GM18508 (cell line): ENCODE results near the gene MYO18B.
A peak's percentile ranks its signal among the peaks of the same experiment; 100 is the strongest.

Experiments
- ATAC-seq: cut with Tn5 transposase; IDR thresholded peaks from one replicate; pipeline ENCODE4 v1.9.1; 2021; ENCODE audit warnings: moderate number of reproducible peaks; ENCODE audit not compliant: insufficient read depth, unreplicated experiment

Gene MYO18B

GRCh38 chr22:25747245-25747944 is 5.4 kb downstream of the MYO18B start:
- no peak for ATAC-seq

DNA sequence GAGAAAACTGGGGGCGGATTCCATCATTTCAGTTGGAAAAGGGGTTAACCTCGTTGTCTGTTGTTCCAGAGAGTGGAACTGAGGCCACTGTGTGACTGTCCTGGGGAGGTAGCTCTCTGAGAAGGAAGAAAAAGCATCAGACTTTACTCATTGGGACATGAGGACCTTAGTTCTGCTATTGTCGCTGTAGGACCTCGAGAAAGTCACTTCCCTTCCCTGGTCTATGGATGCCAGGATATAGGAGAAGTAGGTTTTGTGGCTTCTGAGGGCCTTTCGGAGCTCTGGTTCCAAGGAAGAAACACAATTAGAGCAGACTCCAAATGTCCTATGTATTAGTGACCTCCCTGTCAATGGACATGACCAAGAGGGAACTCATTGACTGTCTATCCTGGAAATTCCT is 6.2 kb downstream of the MYO18B start:
- ATAC-seq = no peak

- no peak for ATAC-seq
Measured at GRCh38 chr22:25748704-25749103, 6.7 kb downstream of the MYO18B start.

GRCh38 chr22:25749420-25750169 is 7.6 kb downstream of the MYO18B start:
- ATAC-seq = peak; percentile 50

- ATAC-seq = no peak
Measured at GRCh38 chr22:25750569-25751173, 8.7 kb downstream of the MYO18B start.

- ATAC-seq = no peak
Measured at GRCh38 chr22:25751174-25751581, 9.2 kb downstream of the MYO18B start.

- no peak for ATAC-seq
Measured at GRCh38 chr22:25752615-25753214, 10.7 kb downstream of the MYO18B start.

GRCh38 chr22:25753252-25753651 is 11.3 kb downstream of the MYO18B start:
- ATAC-seq = no peak

GRCh38 chr22:25754527-25755202 is 12.7 kb downstream of the MYO18B start:
- ATAC-seq = no peak

GRCh38 chr22:25757686-25758085 is 15.7 kb downstream of the MYO18B start:
- no peak for ATAC-seq

GRCh38 chr22:25758316-25758715 is 16.3 kb downstream of the MYO18B start:
- no peak for ATAC-seq

DNA sequence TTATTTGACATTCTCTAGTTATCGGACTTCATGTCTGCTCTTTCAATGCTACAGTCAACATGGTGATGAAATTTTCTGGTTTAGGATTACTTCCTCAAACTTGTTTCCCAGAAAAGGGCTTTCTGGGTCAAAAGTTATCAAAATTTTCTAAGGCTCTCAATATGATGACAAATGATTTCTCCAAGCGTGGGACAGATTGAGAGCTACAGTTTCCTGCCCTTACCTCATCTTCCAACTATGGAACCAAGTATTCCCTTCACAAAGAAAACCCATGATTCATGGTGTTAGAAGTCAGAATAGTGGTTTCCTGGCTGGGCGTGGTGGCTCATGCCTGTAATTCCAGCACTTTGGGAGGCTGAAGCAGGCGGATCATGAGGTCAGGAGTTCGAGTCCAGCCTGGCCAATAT is 17.8 kb downstream of the MYO18B start:
- no peak for ATAC-seq

GRCh38 chr22:25760294-25760693 is 18.3 kb downstream of the MYO18B start:
- ATAC-seq = no peak

- no peak for ATAC-seq
Measured at GRCh38 chr22:25760848-25761595, 19.0 kb downstream of the MYO18B start.

- no peak for ATAC-seq
Measured at GRCh38 chr22:25762147-25762546, 20.2 kb downstream of the MYO18B start.

DNA sequence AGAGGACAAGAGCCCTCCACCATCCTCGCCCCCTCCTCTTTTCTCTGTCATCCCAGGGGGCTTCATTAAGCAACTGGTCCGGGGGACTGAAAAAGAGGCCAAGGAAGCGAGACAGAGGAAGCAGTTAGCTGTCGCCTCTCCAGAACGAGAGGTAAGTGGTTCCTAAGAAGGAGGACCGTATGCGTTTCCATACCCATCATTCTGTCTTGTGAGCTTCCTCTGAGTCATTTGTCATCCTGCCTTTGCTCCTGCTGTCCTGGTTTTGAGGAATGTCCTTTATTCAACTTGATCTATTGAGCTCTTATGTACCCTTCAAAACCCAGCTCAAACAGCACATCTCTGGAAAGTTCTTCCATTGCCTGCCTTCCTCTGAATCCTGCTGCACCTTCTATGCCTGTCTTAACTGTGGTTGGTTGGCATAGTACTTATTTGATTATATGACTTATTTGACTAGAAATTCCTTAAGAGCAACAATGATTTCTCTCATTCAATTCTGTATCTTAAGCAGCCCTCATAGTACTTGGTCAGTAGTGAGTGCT is 21.3 kb downstream of the MYO18B start:
- no peak for ATAC-seq

- no peak for ATAC-seq
Measured at GRCh38 chr22:25764270-25765015, 22.5 kb downstream of the MYO18B start.

DNA sequence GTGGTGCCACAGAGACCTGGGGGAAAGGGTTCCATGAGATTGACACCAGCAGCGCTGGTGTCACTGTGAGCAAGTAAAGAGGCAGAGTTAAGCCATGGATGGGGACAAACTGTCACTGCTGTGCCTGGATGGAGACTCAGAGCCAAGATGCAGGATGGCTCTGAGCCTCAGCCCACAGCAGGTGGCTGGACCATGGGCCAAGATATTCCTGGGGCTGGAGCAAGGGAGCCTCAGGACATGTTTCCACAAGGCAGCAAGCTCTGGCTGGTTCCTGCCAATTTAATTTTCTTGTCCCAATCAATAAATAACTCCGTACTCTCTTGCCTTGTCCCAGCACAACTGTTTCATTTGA is 23.0 kb downstream of the MYO18B start:
- no peak for ATAC-seq

DNA sequence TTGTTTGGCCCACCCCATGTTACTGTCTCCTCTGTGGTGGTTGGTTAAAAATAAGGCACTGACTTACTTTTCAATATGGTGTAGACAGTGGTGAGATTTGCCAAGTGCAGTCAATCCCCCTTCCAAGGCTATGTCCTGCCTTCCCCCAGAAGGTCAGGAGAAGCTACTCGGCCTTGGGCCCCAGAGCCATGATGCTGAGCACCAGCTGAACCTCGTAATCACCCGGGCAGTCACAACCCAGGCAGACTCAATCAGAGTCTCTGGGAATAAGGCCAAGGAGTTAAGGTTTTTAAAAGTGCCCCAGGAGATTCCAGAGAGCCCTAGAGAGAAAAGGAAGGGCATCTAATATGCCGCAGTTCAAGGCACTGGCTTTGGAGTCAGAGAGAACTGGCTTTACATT is 23.8 kb downstream of the MYO18B start:
- ATAC-seq = no peak
